ENCODE measurements around the gene WDR20. TPM values are rescaled to one million over a fixed set of nuclear protein-coding genes. Genes with fewer than 3 reads are reported as not detected.
"Not testable (repeated sequence)": the region's sequence is repeated elsewhere in the genome, so short reads cannot be mapped to it uniquely, and the experiment has no call there.

WDR20 gene
- total RNA-seq, 2 donors from 2014 or later = 34.1 to 35.5 TPM

DNA sequence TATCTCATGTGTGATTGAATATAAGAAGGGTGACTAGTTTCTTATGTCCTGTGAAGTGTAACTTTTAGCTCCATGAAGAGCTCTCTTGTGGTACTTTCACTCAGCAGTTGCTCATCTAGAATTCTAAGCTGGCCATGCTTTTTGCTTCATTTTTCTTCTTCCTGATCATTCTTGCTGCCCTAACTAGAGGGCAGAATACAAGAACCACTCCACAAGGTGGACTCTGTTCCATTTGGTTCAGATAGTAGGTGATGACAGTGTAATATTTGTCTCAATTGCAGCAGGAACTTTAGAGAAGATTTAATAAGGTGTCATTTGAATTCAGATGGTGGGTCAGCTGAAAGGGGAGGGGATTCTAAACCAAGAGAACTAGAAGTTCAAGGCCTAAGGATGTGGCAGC lies 17.6 kb downstream of the WDR20 start:
- no peak for DNase-seq
- intact Hi-C loops (cut with DNase I, micrococcal nuclease) = no loop called here
- ATAC-seq = no peak

GRCh38 chr14:102158797-102159196 lies 19.1 kb downstream of the WDR20 start:
- DNase-seq (no peak), ATAC-seq (no peak)
- intact Hi-C loops (cut with DNase I, micrococcal nuclease) = no loop called here

GRCh38 chr14:102159841-102160240 lies 20.1 kb downstream of the WDR20 start:
- ATAC-seq (no peak), DNase-seq (no peak)
- intact Hi-C loops (cut with DNase I, micrococcal nuclease) = no loop called here

DNA sequence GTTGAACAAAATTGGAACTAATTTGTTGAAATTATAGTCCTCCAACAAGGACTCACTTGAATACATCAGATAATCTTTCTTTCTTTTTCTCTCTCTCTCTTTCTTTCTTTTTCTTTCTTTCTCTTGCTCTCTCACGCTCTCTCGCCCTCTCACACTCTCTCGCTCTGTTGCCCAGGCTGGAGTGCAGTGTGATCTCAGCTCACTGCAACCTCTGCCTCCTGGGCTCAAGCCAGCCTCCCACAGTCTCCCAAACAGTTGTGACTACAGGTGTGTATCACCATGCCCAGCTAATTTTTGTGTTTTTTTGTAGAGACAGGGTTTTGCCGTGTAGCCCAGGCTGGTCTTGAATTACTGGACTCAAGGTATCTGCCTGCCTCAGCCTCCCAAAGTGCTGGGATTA lies 22.8 kb downstream of the WDR20 start:
- ATAC-seq (no peak), DNase-seq (no peak)
- intact Hi-C loops (cut with DNase I, micrococcal nuclease) = no loop called here

DNA sequence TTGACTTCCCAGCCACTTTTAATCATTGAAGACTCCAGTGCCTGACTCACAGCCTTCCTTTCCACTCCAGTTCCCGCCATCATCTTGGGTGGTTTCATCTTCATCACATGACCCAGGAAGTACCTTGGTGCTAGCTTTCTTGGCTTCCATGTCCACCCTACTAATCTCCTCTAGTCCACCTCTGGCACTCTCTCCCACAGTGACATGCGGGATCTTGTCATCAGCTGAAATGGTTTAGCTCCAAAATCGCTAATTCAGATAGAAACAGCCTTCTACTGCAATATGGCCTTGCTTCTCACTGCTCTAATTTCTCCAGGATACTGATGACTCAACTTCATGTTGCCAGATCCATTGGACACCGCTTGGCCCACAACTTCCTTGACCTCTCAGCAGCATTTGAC lies 24.5 kb downstream of the WDR20 start:
- ATAC-seq (peak; percentile 40), DNase-seq (no peak)
- intact Hi-C loops (cut with DNase I, micrococcal nuclease) = no loop called here

DNA sequence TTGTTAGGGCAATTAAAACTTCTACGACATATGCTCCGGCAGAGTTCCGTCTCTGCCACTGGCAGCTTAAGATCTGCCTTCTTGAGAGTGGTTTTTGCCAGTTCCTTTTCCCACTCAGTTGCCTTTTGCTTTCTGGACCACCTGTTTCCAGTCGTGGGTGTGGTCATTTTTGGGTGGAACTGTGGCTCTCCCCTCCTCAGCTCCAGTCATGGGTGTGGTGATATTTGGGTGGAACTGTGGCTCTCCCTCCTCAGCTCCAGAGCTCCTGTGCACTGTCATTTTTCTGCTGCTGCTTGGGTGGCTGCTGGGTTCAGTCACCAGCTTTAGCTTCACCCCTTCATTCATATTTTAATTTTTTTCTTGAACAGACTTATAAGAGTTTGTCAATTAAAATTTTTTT lies 25.3 kb downstream of the WDR20 start:
- intact Hi-C loops (cut with DNase I, micrococcal nuclease) = no loop called here
- DNase-seq = no peak
- no peak for ATAC-seq

DNA sequence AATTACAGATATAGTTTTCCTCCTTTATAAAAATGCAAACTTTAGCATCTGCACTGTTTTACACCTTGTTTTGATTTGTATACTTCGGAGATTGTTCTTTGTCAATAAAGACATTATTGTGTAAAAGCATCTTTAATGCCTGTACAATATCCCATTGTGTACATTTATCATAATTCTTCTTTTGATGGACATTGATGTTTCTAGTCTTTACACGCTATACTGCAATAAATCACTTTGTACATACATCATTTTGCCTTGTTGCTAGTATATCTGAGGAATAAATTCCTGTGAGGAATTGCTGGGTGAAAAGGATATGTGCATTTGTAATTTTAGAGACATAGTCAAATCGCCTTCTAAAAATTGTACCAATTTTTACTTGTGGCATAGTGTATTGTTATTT lies 30.4 kb downstream of the WDR20 start:
- intact Hi-C loops (cut with DNase I, micrococcal nuclease) = no loop called here
- ATAC-seq (no peak), DNase-seq (no peak)

DNA sequence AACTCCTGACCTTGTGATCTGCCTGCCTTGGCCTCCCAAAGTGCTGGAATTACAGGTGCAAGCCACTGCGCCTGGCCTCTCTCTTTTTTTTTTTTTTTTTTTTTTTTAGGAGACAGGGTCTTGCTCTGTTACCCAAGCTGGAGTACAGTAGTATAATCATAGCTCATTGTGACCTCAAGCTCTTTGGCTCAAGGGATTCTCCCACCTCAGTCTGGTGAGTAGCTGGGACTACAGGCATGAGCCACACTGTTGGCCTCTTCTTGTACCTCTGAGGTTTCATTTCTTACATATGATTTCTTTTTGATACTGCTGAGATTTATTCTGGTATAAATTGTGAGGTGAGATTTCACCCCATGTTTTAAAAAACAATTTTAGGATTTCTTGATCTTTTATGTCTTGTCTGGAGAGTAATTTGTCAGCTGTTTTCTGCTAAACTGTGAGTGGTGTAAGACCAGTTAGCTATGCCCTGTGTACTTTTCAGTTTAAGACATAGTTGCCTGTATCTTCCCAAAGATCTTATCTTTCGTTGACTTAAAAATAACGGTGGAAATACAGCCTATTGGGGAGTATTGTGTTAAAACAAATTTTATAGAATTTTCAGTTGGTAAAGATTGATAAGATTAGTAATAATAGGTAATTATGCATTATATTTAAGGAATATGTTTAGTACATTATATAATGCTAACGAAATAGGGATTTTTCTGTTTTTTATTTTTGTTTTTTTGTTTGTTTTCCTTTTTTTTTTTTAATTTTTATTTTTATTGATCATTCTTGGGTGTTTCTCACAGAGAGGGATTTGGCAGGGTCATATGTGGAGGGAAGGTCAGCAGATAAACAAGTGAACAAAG lies 31.7 kb downstream of the WDR20 start:
- ATAC-seq (no peak), DNase-seq (no peak)
- intact Hi-C loops (cut with DNase I, micrococcal nuclease) = no loop called here

DNA sequence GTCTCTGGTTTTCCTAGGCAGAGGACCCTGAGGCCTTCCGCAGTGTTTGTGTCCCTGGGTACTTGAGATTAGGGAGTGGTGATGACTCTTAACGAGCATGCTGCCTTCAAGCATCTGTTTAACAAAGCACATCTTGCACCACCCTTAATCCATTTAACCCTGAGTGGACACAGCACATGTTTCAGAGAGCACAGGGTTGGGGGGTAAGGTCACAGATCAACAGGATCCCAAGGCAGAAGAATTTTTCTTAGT lies 32.2 kb downstream of the WDR20 start:
- DNase-seq; intact Hi-C loops (cut with DNase I, micrococcal nuclease); ATAC-seq: not testable (repeated sequence)

- intact Hi-C loops (cut with DNase I, micrococcal nuclease); ATAC-seq; DNase-seq: not testable (repeated sequence)
These were observed 33.0 kb downstream of the WDR20 start for GRCh38 chr14:102172721-102173120.

DNA sequence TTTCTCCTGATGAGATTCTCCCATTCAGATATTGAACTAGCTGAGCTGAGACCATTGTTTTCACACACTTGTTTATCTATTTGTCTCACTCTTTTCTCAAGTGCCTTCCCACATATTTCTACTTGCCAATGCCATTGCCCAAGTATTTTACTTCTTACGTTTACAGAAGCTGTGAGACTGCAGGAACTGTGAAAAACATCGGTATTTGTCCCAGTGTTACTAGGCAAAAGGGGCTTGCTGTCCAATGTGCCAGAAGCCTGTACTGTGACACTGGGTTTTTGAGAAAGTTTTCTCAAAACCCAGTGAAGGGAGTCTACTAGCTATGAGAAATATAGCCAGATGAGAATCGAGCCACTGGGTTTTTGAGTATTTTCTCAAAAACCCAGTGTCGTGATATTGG lies 37.5 kb downstream of the WDR20 start:
- ATAC-seq (no peak), DNase-seq (no peak)
- intact Hi-C loops (cut with DNase I, micrococcal nuclease) = no loop called here

GRCh38 chr14:102178806-102179205 lies 39.1 kb downstream of the WDR20 start:
- intact Hi-C loops (cut with DNase I, micrococcal nuclease) = no loop called here
- ATAC-seq (no peak), DNase-seq (no peak)

- intact Hi-C loops (cut with DNase I, micrococcal nuclease) = no loop called here
- no peak for ATAC-seq
These were observed 40.7 kb downstream of the WDR20 start for GRCh38 chr14:102180248-102180998.

GRCh38 chr14:102181187-102181586 lies 41.5 kb downstream of the WDR20 start:
- ATAC-seq = no peak
- DNase-seq = no peak
- intact Hi-C loops (cut with DNase I, micrococcal nuclease) = no loop called here

More at GRCh38 chr14:102180248-102180998, 40.7 kb downstream of the WDR20 start:
- DNase-seq = no peak

DNA sequence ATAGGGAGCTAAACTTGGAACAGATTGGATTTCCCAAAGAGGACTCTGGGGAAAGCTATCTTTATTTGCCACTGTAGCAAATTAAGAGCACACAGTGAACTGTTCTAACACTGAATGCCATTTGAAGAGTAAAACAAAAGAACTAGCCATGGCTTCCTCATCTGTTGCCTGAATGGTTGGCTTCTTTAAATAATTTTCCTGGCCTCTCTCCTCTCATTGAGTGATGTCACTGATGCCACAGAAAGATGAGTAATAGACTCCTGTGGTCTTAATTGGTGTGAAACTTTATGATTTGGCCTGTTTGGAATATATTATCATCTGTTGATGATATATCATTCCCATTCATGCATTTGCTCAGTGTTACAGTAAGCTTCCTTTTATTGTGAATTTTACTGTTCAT lies 42.5 kb downstream of the WDR20 start:
- intact Hi-C loops (cut with DNase I, micrococcal nuclease) = no loop called here
- ATAC-seq (no peak), DNase-seq (no peak)

- no peak for DNase-seq
- ATAC-seq = no peak
- intact Hi-C loops (cut with DNase I, micrococcal nuclease) = no loop called here
These were observed 43.4 kb downstream of the WDR20 start for GRCh38 chr14:102182936-102183619.

- intact Hi-C loops (cut with DNase I, micrococcal nuclease) = no loop called here
- ATAC-seq = no peak
- no peak for DNase-seq
These were observed 44.2 kb downstream of the WDR20 start for GRCh38 chr14:102183886-102184285.

DNA sequence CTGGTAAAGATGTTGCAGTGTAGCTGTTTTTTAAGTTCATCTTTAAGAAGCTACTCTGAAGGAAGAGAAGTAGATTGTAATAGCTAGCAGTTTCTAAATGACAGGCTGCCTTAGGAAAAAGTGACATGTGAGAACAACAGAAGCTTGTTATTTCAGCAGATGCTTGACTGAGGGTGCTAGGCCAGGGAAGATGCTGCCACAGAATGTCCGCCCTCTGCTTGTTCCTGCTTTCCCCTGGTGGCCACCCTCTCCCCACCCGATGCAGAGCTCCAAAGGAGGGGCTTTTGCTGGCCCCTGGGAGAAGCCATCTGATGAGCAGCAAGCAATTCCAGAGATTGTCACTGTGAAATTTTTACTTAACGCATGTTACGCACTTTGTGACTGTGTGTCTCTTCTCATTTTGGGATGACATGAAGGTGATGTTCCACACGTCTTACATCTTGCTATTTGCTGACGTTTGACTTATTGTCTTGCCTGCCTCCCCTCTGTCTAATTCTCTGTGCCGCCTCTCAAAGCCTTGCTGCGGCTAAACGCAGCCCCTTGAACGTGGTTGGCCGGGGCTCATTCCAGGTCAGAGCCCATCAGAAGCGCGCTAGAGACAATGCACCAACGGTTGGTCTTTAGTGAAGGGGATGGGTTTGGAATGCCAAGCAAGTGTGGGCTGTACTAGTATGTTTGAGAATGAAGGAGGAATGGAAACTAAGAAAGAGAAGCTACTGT lies 44.8 kb downstream of the WDR20 start:
- intact Hi-C loops (cut with DNase I, micrococcal nuclease) = no loop called here
- ATAC-seq (no peak), DNase-seq (no peak)

- peak in 1 of 2 donors; percentile 15 for DNase-seq
- peak; percentile 94 for ATAC-seq
- intact Hi-C loops (cut with DNase I, micrococcal nuclease) = no loop called here
These were observed 45.7 kb downstream of the WDR20 start for GRCh38 chr14:102185360-102185759.
